Cortex of kidney (tissue), 1 donor: ENCODE data around the gene RALGDS.

Source experiments
- DNase-seq: peaks from one replicate; lab custom pipeline; 2025; lab: John Stamatoyannopoulos, UW

The RALGDS gene

DNA sequence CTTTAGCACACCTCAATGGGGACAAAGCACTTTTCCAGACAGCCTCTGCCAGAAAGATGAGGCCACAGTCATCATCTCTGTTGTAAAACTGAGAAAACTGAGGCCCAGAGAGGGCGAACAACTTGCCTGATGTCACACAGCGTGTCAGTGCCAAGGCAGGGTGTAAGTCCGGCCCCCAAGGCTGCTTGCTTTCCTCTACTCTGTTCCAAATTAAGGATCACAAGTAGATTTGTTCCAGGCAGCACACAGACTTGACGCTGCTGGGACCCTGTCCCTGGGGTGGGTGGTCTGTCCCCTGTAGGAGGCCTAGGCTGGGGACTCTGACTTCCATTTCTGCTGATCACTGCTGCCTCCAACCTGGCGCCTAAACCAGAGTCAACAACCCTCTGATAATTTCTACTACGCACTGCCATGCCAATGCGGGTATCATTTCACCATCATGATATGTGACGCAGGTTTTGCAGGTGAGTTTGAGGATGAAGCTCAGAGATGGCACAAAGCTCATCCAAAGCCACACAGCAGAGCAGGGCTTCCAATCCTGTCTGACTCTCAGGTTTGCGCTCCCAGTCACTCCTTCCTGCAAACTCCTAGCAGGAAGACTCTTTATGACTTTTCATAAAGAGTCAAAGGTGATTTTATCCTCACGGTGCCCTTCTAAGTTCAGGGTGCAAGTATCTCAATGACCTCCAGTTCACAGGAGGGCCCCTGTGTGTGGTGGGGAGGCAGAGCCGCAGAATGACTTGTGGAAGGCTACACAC, 13.5 kb upstream of the RALGDS start:
- no peak for DNase-seq

DNA sequence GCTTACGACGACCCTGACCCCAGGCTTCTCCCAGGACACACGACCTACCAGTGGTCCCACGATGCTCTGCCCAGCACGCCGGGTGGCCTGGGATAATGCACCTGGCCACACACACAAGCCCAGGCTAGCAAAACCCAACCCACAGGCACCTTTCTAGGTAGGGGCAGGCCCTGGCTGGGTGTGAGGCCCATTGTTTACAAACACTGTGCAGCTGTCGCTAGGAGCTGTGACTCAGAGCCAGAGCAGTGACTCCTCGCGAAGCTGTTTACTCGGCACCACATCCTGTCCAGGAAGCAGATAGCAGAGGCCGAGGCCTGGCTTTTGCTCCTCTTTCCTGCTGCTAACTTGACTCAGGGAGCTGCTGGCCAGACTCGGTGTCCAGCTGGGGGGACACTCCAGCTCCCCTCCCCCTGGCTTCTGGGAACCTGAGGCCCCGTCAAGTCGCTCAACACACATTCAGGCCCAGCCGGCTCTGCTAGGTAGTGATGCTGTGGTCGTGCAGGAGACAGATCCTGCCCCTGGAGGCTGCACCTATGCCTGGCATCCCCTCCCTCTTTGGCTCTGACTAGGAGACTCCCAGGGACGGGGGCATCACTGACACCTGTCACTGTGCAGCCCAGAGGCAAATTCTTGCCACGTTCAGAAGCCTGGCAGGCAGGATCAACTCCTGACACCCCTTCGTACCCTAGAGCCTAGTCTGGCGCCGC, 12.8 kb upstream of the RALGDS start:
- DNase-seq = no peak

DNA sequence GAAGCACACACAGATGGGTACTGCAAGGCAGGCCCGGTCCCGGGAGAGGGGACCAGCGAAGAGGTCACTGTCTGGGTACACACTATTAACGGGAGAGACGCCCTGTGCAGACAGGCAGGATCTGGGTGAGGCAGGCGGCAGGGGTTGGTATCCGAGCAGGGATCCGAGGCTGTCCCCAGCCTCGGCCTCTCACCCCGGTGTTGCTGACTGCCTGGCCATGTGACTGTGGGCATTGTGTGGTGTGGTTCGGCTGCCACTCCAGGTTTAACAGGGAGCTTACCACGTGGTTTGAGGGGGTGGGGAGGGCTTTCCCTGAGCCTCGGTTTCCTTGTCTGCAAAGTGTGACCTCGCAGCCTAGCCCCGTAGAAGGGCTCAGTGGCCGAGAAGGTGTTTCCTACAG, 11.1 kb upstream of the RALGDS start:
- no peak for DNase-seq

DNA sequence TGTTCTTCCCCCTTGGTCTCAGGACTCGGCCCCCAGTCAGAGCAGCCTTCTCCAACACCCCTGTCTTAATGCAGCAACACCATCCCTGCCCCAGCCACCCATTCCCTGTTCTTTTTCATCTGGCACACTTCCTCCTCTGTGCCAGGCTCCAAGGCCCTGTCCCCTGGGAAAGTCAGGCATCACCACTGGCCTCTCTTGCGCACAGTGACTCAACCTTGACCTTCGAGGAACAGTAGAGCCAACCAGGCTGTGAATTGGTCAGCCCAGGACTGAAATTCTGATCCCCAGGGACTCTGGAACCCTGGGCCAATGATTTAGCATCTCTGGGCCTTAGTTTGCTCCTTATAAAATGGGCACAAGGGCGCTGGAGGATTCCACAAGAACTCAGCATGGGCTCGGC, 10.5 kb upstream of the RALGDS start:
- DNase-seq = no peak

DNA sequence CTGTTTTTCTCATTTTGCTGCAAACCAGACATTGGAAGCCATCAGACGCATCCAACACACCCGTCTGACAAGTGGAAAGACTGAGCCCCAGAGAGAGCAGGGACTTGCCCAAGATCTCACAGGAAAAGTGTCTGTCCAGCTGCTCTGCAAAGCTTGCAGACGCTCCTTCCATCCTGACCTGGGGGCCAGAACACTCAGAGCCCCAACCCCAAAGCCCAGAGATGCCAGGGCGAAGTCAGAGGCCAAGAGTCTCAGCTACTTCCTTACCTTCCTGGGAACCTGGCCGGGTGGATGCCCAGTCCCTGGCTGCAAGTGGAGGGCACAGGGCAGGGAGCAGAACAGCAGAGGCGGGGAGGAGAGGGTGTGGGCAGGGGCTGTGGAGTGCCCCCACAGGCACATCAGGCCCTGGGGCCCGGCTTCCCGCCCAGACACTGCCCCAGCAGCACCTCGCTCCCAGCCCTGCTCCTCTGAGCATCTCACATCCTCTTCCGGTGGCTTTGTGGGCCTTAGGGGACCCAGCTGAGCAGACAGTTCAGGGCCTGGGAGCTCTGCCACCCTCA, 9.7 kb upstream of the RALGDS start:
- DNase-seq = no peak

DNA sequence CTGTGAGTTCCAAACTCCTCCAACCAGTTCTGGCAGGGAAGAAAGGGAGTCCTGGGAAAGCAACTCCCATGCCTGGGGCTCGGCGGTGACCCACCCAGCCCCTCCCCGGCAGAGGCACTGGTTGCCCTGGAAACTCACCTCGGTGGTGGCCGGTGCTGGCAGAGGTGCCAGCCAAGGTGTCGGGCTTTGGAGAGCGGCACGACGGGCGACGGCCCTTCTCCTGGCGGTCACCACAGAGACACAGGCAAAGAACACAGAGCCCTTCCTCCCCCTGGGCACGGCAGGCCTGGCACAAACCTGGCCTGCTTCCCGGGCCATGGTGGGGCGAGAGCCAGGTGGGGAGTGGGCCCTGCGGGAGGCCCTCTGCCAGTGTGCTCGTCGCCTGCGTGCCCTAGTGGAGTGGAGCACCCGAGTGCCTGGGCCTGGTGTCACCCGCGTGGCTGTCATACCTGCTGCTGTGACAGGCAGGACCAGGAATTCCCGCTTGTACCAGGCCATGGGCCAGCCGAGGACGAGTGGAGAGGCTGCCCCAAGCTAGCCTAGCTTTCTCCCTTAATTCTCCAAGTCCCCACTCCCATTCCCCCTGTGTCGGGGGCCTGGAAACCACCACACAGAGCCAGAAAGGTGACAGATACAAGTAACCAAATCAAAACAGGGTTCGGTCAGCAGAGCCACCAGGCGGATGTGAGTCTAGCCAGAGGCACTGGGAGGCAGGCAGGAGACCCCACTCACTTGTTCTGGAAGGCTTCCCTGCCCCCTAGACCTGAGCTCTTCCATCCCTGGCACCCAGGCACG, 8.2 kb upstream of the RALGDS start:
- no peak for DNase-seq

DNA sequence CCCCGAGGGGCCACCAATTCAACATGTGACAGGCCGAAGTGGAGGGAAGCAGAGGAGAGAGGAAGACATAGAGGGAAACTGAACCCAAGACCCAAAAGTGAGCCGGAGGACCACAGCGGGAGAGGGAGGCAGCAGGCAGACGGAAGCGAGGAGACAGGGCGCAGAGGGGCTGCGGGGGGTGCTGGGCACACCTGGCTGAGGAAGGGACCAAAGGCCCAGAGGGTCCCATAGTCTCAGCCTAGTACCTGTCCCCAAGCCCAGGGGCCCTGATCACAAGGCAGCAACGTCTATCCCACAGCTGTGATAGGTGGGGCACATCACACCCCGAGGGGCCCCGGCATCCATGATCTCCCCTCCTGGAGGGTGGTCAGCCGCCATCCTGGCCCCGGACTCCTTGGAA, 7.1 kb upstream of the RALGDS start:
- DNase-seq = no peak

DNA sequence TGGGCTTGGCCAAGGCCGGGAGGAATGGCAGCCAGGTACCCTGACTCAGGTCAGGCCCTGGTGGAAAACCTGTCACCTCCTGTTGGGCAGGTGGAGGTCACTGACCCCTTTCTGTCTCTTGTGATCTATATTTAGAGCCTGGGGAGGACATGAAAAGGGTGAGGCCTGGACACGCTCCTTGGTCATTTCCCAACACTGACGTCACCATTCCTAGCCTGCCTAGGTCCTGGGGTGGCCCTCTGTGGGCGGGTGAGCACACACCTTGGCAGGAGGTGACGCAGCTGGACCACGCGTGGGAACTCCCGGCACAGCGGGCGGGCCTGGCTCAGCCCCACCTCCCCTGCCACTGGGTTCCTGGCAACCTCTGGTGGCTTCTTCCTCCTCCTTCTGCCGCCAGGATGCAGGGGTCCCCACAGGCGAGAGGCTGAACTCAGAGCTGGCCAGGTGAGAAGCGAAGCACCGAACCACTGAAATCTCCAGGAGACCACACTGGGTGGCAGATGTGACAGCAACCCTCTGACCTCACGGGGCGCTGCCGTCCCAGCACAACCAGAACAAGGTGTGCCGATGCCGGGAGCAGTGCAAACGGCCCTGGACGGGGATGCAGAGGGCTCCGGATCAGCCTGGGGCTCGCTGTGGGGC, 6.4 kb upstream of the RALGDS start:
- DNase-seq = no peak

DNA sequence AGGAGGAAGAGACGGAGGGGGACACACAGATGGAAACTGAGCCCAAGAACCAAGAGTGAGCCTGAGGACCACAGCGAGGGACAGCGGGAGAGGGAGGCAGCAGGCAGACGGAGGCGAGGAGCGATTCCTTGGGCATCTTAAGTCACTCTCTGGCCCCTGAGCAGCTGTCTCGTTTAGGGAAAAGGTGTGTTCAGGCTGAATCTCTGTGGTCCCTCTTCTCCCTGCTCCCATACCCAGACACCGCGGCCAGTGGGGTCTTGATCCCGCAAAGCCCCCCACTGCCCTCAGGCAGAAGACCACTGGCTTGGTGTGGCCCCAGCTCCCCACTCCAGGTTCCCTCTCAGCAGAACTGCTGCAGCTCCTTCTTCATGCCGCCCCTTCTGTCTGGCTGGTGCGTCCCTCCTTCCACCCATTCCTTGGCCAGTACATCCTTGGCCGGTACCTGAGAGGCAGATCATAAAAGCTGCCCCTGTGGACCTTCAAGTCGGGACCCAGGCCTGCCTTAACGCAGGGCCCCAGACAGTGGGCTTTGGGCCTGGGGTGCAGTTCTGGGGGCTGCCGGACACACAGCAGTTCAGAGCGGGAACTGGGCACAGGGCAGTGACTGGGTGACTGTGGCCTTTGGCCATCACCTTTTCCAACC, 5.8 kb upstream of the RALGDS start:
- no peak for DNase-seq

DNA sequence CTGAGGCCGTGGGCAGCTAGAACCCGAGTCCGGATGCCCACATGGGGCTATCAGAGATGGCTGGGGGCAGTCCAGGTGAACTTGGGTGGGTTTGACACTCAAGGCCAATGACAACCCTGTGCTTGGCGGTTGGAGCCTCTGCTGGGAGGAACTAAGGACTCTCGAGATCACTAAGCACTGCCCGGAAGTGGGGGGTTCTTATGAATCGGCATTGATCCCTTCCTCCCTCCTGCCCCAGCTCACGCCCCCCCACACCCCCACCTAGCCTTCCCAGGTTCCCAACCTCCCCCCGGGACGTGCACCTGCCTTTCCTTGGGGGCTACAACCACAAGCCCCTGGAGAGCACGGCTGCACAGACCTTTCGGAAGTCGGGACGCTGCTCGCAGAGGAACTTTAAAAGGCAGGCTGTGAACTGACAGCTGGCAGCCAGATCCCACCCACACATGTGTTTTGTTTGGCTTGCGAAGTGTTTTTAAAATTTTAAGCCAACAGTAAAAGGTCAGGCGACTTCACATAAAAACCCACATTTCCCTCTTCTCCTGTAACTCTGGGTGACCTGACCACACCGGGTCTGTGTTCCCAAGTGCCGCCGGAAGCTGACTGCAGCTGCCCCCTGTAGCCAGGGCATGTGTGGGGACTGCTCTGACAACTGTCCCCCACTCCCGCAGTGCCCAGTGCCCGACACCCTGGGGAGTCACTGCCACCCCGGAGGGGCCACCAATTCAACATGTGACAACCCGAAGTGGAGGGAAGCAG, 5.1 kb upstream of the RALGDS start:
- no peak for DNase-seq

DNA sequence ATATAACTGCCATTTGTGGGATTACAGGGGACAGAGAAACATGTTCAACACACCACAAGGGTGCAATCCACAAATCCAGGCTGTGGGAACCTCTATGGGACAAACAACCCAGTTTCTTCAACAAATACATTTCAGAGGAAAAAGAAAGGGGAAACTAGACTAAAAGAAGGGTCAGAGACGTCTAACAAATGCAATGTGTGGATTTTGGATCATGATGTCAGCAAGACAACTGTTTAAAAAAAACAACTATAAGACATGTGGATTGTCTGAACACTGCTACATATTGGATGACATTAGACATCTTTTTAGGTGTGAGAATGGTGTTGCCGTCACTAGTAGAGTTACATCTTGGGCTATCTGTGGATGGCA, 3.9 kb upstream of the RALGDS start:
- no peak for DNase-seq

DNA sequence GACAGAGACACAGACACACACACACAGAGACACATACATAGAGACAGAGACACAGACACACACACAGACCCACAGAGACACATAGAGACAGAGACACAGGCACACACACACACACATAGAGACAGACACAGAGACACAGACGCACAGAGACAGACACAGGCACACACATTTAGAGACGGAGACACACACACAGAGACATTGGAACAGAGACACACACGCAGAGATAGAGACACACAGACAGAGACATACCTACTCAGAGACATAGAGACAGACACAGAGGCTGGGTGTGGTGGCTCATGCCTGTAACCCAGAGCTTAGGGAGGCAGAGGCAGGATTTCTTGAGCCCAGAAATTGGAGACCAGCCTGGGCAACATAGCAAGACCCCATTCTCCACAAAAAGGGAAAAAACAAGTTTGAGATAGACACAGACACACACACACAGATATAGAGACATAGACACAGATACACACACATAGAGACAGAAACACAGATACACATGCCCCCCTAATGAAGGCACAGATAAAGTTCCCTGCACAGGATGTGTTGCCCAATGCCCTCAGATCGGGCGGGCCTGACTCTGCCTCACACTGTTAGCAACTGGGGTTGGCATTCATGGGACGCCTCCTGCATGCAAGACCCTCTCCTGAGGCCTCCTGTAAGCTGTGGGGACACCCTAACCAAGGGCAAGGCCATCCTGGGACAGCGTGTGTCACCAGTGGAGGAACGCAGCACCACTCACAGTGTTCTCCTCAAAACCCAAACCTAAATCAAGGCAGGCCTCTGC, 3.3 kb upstream of the RALGDS start:
- DNase-seq = no peak

DNA sequence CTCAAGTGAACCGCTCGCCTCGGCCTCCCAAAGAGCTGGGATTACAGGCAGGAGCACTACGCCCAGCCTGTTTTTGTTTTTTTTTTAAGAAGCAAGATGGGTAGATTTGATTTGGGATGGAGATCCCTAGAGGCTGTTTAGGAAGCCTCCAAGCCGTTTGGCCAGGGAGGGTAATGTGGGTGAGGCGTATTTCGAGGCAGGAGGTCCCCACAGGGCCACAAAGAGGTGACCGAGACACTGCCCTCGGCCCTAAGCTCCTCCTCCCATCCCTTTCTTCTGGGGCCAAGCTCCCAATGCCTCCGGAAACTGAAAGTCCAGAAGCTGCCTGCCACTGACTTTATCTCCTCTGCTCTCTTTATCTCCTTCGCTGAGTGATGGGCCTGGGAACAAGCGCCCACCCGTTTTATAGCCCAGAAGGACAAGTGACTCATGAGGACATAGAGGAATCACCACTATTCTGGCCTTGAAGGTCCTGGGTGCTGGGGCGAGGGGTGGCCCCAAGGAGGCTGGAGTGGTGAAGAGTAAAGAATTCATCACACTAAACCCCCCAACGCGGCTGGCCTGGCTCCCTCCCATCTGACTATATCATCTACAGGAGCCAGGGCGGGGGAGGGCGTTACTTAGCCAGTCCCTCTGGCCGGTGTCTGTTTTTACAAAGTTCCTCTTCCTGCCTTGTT, 2.0 kb upstream of the RALGDS start:
- DNase-seq = no peak

DNA sequence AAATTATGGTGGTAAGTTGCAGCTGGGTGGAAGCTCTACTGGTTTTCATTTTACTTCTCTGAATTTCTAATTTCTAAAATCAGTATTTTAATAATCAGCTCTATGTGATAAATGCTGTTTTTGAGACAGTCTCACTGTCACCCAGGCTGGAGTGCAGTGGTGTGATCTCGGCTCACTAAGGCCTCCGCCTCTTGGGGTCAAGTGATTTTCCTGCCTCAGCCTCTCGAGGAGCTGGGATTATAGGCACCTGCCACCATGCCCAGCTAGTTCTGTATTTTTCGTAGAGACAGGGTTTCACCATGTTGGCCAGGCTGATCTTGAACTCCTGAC, 1.5 kb upstream of the RALGDS start:
- DNase-seq = no peak

DNA sequence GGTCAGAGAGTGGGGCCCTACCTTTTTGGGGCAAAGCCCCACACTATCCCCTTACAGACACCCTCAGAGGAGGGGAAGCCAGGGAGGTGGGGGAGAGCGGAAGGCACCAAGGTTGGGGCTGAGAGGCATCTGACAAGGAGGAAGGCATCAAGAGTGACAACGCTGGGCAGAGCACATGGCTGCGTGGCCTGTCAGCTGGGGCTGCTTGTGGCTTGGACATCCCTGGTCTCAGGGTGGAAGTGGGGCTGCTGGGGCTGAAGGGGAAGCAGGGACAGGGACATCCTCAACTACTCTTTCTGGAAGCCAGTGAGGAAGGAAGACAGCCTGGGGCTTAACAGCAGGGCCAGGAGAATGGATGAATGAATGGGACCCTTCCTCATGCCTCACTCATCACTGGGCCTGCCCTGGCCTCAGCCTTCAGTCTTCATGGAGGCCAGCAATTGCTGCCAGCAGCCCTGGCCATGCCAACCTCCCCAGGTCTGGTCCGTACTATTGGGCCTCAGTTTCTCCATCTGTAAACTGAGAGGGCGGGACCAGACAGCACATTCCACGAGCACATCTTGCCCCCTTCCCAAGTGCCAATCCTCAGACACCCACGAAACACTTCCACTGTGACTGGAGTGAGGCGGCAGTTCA, 993 bp upstream of the RALGDS start:
- no peak for DNase-seq

DNA sequence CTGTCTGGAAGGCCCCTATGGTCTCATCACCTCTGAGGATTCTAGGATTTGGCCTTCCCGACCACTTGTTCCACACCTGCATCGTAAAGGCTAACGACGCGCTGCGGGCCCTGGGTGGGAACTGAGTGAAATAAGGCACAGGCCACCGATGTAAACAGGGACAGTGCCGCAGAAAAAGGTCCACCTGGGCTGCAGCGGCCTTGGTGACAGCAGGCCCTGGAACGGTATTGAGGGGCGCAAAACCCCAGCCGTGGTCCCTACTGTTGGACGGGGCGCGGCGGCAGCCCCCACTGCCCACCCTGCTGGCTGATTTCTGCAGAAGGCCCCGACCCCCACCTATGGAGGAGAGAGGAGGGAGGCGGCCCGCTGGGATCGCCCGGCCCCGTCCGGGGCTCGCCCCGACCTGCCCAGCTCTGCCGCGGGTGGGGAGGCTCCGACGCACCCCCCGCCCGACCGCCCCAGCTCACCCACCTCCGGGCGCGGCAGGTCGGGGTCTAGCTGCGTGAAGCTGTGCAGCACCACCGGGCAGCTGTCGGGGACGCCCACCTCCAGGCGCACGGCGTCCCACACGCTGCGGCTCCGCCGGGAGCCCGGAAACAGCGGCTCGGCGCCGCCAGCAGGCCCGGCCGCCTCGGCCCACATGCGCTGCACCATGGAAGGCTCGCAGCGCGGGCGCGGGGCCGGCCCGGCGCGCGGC, 391 bp downstream of the RALGDS start:
- DNase-seq = no peak

DNA sequence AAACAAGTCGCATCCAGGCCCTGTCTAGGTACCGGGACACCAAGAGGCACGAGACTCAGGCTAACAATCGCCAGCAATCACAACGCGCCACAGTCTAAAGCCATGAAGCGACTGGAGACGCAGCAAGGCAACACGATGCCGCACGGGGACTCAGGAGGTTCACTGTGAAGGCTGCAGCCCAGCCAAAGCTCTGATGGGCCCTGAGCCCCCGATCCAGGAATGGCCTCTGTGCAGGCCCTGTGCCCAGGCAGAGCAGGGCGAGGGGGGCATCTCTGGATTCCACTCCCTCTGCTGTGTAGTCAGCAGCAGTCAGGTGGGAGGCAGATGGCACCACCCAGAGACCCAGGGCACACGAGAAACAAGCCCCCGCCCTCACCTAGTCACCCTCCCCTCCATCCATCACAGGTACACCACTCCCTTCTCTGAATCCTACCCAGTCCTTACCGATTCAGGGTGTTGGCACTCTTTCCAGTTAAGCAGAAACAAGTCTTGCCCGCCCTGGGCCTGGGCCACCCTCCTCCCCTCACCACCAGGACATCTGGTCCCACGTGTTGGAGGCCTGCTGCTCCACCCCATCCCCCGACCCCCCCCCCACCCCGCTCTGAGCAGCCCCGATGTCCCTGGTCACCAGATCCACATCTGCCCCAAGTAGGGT, 1.1 kb downstream of the RALGDS start:
- no peak for DNase-seq
